PC-9 (cell line): Measurements from ENCODE around the gene DGKK. TPM values are rescaled to one million over a fixed set of nuclear protein-coding genes. Genes with fewer than 3 reads are reported as not detected.

Experiments used
- BruUV-seq: library from RNA; stranded (reverse); fragments of 400-500 nt; replicated peaks from 2 replicates; lab custom pipeline; 2021; lab: Mats Ljungman, UMichigan
- CTCF ChIA-PET: fragments of 300-600 bp; sonication (Branson Sonifier 250); formaldehyde crosslinking; loops from one replicate; lab custom pipeline; 2022; ENCODE audit warnings: antibody characterized with exemption; lab: Charles Lee
- POLR2A ChIA-PET: fragments of 300-600 bp; sonication (Branson Sonifier 250); formaldehyde crosslinking; loops from one replicate; lab custom pipeline; 2022; ENCODE audit warnings: antibody characterized with exemption; ENCODE audit not compliant: unreplicated experiment; lab: Charles Lee
- DNase-seq, 2 experiments: peaks; one replicate each; pipeline versions ENCODE4 v3.0.0 to v3.0.0-alpha.2; 2015 to 2022; ENCODE audit warnings: mixed read lengths in 1 of 2
- H2AFZ ChIP-seq: fragments of 200-600 bp; sonication (generic); 2 replicates; pipeline ENCODE4 v1.8.1; 2017; ENCODE audit warnings: antibody characterized with exemption
- H3F3A ChIP-seq: fragments of 200-600 bp; sonication (generic); 2 replicates; pipeline ENCODE4 v1.8.1; 2017; ENCODE audit warnings: antibody characterized with exemption, mild to moderate bottlenecking, low read depth; ENCODE audit not compliant: insufficient read depth
- H3K27ac ChIP-seq: fragments of 200-600 bp; sonication (generic); 2 replicates; pipeline ENCODE4 v1.6.1; 2016; ENCODE audit warnings: mixed run types
- H3K27me3 ChIP-seq: fragments of 200-600 bp; sonication (generic); 2 replicates; pipeline ENCODE4 v1.6.1; 2016; ENCODE audit warnings: low read depth, mixed run types; ENCODE audit not compliant: insufficient read depth
- H3K36me3 ChIP-seq: fragments of 200-600 bp; sonication (generic); 2 replicates; pipeline ENCODE4 v1.6.1; 2016; ENCODE audit warnings: low read depth, mixed run types
- H3K4me1 ChIP-seq: fragments of 200-600 bp; sonication (generic); replicated peaks from 2 replicates; pipeline ENCODE4 v1.6.1; 2016; ENCODE audit warnings: mixed run types; ENCODE audit not compliant: insufficient read depth
- H3K4me2 ChIP-seq: fragments of 200-600 bp; sonication (generic); 2 replicates; pipeline ENCODE4 v1.6.1; 2017; ENCODE audit warnings: mixed run types
- H3K4me3 ChIP-seq: fragments of 200-600 bp; sonication (generic); 2 replicates; pipeline ENCODE4 v1.6.1; 2016; ENCODE audit warnings: mixed run types
- H3K79me2 ChIP-seq: fragments of 200-600 bp; sonication (generic); 2 replicates; pipeline ENCODE4 v1.6.1; 2017; ENCODE audit warnings: low read depth, mixed run types
- H3K9me2 ChIP-seq: fragments of 200-600 bp; sonication (generic); 2 replicates; pipeline ENCODE4 v1.8.1; 2017; ENCODE audit warnings: mild to moderate bottlenecking; ENCODE audit not compliant: insufficient read depth
- H3K9me3 ChIP-seq: fragments of 200-600 bp; sonication (generic); 2 replicates; pipeline ENCODE4 v1.8.1; 2016; ENCODE audit warnings: low read depth; ENCODE audit not compliant: insufficient read depth
- H4K20me1 ChIP-seq: fragments of 200-600 bp; sonication (generic); 2 replicates; pipeline ENCODE4 v1.8.1; 2017; ENCODE audit not compliant: insufficient read depth
- EZH2 ChIP-seq: fragments of 200-600 bp; sonication (generic); IDR thresholded peaks from 2 replicates; pipeline ENCODE4 v1.8.0; 2017; ENCODE audit warnings: antibody characterized with exemption, low read depth
- intact Hi-C: fragments of 100-400 bp; cut with micrococcal nuclease; formaldehyde crosslinking; loops from one replicate; pipeline ENCODE4 v1.10.0; 2022; ENCODE audit not compliant: unreplicated experiment
- total RNA-seq: library from RNA; stranded (reverse); gene quantifications from 2 replicates; pipeline ENCODE4 v1.2.3, GENCODE V29; 2021
- TF ChIP-seq, protein P1 (sequence below): fragments of 200-600 bp; sonication (generic); conservative IDR thresholded peaks from 2 replicates; pipeline ENCODE4 v1.6.1; 2017; ENCODE audit warnings: mixed run types, antibody characterized with exemption, mild to moderate bottlenecking, moderate library complexity

Gene DGKK
- total RNA-seq, 1 experiment from 2014 or later, result not detected

GRCh38 chrX:50448565-50448964 lies 22.1 kb downstream of the DGKK start:
- Histone ChIP-seq H3K27me3 (no peaks in the 10 kb centered on the region), H3K4me3 (no peak overlapping the region), H3K4me1 (no peaks in the 10 kb centered on the region), H3K9me3 (no peaks in the 10 kb centered on the region), H3K27ac (no peak overlapping the region), H3F3A (no peaks in the 10 kb centered on the region), H4K20me1 (no peaks in the 10 kb centered on the region), H3K9me2 (no peaks in the 10 kb centered on the region), H3K79me2 (no peaks in the 10 kb centered on the region), H2AFZ (no peak overlapping the region), H3K4me2 (no peak overlapping the region), H3K36me3 (no peaks in the 10 kb centered on the region)
- intact Hi-C loops, result no loop called here
- DNase-seq, result peak; percentile 0 to 47
- TF ChIP-seq, protein P1, sequence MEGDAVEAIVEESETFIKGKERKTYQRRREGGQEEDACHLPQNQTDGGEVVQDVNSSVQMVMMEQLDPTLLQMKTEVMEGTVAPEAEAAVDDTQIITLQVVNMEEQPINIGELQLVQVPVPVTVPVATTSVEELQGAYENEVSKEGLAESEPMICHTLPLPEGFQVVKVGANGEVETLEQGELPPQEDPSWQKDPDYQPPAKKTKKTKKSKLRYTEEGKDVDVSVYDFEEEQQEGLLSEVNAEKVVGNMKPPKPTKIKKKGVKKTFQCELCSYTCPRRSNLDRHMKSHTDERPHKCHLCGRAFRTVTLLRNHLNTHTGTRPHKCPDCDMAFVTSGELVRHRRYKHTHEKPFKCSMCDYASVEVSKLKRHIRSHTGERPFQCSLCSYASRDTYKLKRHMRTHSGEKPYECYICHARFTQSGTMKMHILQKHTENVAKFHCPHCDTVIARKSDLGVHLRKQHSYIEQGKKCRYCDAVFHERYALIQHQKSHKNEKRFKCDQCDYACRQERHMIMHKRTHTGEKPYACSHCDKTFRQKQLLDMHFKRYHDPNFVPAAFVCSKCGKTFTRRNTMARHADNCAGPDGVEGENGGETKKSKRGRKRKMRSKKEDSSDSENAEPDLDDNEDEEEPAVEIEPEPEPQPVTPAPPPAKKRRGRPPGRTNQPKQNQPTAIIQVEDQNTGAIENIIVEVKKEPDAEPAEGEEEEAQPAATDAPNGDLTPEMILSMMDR, result no peak; the same call in 1 of the 2 replicates
- no peak for TF ChIP-seq EZH2
- ChIA-PET CTCF (no interaction called here), POLR2A (no interaction called here)
- no TSS peak for BruUV-seq

- no peaks in the 10 kb centered on the region for H3K9me2 ChIP-seq
- no peak overlapping the region for H3K4me3 ChIP-seq
- H4K20me1 ChIP-seq, result no peaks in the 10 kb centered on the region
- H3K27me3 ChIP-seq, result no peaks in the 10 kb centered on the region
- TF ChIP-seq EZH2, result no peak
- TF ChIP-seq, protein P1, result no peak
- H3F3A ChIP-seq, result no peaks in the 10 kb centered on the region
- no peak for DNase-seq
- H2AFZ ChIP-seq, result no peak overlapping the region
- BruUV-seq, result no TSS peak
- no peaks in the 10 kb centered on the region for H3K79me2 ChIP-seq
- no peak overlapping the region for H3K4me2 ChIP-seq
- H3K9me3 ChIP-seq, result no peaks in the 10 kb centered on the region
- intact Hi-C loops, result no loop called here
- H3K36me3 ChIP-seq, result no peaks in the 10 kb centered on the region
- H3K27ac ChIP-seq, result no peak overlapping the region
- POLR2A ChIA-PET, result no interaction called here
- H3K4me1 ChIP-seq, result no peaks in the 10 kb centered on the region
- CTCF ChIA-PET, result no interaction called here
Observed at GRCh38 chrX:50447535-50447934, 23.1 kb downstream of the DGKK start.

- no peak overlapping the region for H3K4me3 ChIP-seq
- no peak overlapping the region for H2AFZ ChIP-seq
- no peaks in the 10 kb centered on the region for H3K4me1 ChIP-seq
- intact Hi-C loops, result no loop called here
- POLR2A ChIA-PET, result no interaction called here
- no peaks in the 10 kb centered on the region for H3K27me3 ChIP-seq
- H3K4me2 ChIP-seq, result no peak overlapping the region
- CTCF ChIA-PET, result no interaction called here
- H3K36me3 ChIP-seq, result no peaks in the 10 kb centered on the region
- H3K9me3 ChIP-seq, result no peaks in the 10 kb centered on the region
- no peaks in the 10 kb centered on the region for H3K9me2 ChIP-seq
- BruUV-seq, result no TSS peak
- TF ChIP-seq EZH2, result no peak
- TF ChIP-seq, protein P1, result no peak
- no peaks in the 10 kb centered on the region for H3F3A ChIP-seq
- H3K27ac ChIP-seq, result no peak overlapping the region
- DNase-seq, result no peak
- no peaks in the 10 kb centered on the region for H3K79me2 ChIP-seq
- no peaks in the 10 kb centered on the region for H4K20me1 ChIP-seq
Observed at GRCh38 chrX:50442426-50443116, 28.1 kb downstream of the DGKK start.
